GM19193 (cell line): ENCODE data around the gene CBY2.

ENCODE experiments used
- POLR2A ChIP-seq: IDR thresholded peaks from 4 replicates; pipeline ENCODE4 v1.6.1; 2011; ENCODE audit not compliant: insufficient read depth, insufficient read length; ENCODE audit errors: extremely low read depth

CBY2 gene, protein sequence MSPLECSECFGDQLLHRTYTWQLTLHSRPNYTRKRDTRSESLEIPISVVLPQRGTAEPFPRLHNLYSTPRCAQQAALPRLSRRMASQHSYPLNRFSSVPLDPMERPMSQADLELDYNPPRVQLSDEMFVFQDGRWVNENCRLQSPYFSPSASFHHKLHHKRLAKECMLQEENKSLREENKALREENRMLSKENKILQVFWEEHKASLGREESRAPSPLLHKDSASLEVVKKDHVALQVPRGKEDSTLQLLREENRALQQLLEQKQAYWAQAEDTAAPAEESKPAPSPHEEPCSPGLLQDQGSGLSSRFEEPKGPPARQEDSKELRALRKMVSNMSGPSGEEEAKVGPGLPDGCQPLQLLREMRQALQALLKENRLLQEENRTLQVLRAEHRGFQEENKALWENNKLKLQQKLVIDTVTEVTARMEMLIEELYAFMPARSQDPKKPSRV

DNA sequence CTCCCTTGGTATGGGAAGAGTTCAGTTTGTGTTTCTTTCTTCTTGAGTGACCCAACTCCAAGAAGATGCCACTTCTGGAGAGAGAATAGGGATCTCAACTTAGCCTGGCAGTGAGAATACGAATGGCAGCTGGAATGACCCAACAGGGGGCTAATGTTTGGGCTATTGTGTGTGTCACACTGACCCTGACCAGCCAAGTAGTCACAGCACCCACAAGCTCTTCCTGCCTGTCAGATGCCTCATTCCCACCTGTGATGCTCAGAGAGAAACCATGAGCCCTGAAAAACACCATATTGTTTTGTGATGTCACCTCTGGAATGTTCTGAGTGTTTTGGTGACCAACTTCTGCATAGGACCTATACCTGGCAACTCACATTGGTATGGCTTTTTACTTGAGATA lies at the start of gene CBY2:
Gene CBY2 (plus strand): TSS at position 233 of the 400 bp plus-strand sequence. CDS start 71 bp downstream, at position 304.
- peak; percentile 52 for TF ChIP-seq POLR2A

DNA sequence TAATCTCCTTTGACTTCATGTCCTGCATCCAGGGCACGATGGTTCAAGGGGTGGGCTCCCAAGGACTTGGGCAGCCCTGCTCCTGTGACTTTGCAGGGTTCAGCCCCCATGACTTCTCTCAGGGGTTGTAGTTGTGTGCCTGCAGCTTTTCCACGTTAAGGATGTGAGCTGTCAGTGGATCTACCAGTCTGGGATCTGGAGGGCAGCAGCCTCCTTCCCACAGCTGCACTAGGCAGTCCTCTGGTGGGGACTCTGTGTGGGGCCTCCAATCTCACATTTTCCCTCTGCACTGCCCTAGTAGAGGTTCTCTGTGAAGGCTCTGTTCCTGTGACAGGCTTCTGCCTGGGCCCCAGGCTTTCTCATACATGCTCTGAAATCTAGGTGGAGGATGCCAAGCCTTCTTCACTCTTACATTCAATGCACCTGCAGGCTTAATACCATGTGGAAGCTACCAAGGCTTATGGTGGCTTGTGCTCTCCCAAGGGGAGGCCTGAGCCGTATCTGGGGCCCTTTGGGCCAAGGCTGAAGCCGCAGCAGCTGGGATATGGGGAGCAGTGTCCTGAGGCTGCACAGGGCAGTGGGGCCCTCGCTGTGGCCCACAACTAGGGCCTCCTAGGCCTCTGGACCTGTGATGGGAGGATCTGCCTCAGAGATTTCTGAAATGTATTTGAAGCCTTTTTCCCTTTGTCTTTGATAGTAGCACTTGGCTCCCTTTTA lies 47.3 kb upstream of the CBY2 start:
- no peak for TF ChIP-seq POLR2A

DNA sequence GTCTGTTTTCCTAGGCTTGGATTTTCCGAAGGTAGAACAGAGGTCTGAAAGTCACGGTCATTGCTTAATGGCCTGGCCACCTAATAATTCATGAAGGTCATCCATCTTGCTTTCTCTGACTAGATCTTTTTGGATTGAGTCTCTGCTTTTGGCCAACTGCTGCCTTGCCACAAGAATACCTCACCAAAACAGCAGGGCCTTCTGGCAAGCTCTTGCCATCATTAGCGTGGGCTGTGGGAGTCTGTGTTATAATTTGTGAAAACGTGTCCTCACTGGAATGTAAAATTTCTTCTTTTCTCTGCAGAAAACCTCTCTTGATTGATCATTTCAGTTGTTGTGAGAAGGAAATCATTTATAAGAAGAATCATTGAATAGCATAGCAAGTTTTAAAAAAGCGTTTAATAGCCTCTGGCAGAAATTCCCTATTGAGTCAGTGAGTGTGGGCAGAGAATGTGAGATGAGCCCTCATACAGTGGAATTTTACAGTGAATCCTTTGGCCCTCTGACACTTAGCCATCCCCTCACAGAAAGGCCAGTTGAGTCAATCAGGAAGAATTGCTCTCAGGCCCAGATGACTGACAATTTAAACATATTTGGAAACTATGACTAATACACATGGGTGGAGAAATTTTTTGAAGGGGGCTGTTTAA lies 43.4 kb upstream of the CBY2 start:
- no peak for TF ChIP-seq POLR2A

DNA sequence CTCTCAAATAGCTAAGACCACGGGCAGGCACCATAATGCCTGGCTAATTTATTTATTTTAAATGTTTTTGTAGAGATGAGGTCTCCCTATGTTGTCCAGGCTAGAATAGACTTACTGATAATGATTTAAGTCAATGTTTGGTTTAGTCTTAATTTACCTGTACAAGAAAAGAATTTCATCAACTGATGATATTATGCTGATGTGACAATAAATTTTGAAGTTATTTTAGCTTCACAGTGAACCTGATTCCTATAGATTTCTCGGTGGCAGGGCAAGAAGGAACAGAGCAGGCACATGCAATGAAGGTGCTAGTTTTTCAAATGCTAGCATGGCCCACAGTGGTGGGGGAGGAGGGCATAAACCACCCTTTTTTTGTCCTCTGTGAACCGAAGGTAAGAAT lies 42.6 kb upstream of the CBY2 start:
- no peak for TF ChIP-seq POLR2A

DNA sequence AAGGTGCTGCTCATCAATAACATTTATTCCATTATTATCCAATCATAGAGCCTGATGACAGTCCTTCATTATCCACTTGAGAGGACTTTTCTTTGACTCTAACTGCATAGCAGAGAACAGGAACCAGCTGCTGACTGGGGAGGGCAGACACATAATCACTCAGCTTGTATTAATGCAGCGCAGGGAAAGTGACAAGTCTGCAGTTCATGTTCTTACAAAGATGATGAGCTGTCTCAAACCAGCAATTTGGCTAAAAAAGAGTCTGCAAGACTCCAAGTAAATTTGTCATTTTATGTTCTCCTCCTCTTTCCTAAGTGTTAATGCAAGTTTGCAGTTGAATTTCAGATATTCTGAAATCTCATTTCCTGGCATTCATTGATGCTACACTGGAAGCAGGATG lies 40.0 kb upstream of the CBY2 start:
- no peak for TF ChIP-seq POLR2A

DNA sequence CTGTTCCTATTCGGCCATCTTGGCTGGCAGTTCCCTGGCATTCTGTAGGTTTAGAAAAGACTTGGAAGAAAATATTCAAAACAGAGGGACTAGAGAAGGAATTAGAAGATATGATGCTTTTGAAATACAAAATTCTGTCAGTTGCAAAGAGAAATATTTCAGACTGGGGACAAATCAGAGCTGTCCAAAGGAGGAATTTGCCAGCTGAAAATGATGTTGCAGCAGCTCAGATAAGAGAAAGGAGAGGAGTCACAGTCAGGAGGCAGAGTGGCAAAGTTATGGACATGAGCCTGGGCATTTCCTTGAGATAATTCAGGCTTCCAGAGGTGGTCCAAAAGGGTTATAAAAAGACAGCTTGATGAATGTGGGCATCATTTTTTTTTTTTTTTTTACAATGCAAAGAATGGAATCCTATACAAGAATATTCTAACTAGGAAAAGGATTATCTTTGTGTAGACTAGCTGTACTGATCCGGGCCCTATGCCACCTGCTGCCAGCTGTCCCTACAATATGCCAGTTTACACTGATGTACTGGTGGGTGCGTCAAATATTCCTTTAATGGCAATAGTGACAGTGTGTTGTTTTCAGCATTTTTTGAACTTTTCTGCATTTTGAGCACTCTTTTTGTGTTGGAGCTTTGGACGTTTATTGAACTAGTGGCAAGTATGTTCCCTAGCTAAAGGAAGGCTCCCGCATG lies 31.8 kb upstream of the CBY2 start:
- TF ChIP-seq POLR2A: no peak

DNA sequence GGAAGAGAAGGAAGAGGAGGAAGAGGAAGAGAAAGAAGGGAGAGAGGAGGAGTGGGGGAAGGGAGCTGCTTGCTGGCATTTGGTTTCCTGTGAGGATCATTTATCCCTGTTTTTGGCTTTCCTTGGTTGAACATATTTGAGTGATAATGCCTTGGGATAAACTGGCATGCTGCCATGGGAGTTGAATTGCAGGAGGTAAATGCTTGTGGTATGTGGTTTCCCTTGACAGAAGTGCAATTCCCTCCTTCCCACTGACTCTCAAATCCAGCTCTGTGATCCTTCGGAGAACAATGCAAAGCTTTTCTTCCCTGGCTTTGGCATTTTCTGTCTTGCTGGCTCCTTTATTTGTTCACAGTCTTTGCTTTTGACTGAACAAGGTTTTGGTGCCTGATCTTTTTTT lies 27.2 kb upstream of the CBY2 start:
- no peak for TF ChIP-seq POLR2A

DNA sequence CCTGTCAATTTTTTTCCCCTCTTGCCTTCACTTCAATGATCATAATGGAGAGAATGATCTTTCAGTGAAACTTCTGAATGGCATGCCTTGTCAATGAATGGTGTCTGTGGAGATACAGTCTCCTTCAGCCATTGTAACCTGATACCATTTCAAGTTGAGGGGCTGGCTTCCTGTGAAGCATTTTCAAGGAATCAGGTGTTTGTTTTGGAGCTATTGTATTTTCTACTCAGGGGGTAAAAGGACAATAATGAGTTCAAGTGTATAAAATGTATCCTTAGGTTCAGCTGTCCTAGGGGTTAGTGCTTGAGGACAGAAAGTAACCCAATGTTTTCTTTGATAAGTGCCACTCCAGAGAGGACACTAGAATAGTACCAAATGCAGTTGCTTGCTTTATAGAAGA lies 23.8 kb upstream of the CBY2 start:
- no peak for TF ChIP-seq POLR2A

DNA sequence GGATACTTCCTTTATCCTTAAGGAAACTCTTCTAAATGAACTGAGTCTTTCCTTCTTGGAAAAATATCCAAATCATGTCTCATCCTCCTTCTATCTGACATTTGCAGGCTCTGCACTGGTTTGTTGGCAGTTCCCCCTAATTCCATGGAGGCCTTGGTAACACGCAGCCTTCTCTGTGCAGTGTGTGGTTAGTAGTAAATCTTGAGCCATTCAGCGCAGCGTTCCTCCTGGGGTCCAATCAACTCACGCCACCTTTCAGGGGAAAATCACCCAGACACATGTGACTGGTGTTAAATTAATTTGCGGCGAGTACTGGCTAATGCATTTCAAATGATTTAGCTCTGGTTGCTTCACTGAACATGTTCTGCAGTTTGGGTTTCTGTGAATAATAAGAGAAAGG lies 21.0 kb upstream of the CBY2 start:
- no peak for TF ChIP-seq POLR2A

DNA sequence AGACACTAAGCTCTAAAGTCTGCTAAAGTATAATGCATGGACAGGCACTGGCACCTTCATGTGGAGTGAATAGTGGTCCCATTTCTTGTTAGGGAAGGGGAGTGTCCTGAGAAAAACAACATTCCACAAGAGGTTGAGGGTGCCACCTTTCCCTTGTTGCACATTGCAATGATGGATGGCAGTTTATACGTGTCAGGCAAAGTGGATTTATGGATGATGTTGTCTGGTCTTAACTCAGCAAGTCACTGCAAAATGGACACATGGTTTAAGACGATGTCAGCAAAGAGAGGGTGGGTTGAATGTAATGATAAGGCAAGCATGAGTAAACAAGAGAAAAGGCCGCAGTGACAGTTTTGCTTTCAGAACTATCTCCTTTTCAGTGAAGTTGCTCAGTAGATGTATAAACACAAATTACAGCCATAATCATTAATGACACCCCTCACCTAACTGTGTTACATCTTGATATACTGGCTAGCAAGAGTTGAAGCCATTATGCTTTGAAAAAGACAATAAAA lies 19.6 kb upstream of the CBY2 start:
- TF ChIP-seq POLR2A: no peak

DNA sequence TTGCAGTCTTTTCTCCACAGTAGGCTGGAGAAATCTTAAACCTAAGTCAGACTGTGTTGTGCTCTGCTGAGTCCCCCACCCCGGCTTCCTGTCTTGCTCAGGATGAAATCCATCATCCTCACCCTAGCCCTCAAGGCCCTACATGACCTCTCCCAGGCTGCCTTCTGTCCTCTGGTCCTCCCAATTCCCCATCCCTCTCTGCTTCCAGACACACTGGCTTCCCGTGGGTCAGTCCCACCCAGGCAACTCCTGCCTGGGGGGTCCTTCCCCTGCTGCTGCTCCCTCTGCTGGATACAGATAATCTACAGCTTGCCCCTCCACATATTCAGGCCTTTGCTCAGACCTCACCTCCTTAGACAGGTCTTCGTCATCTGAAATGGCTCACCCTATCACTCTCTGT lies 18.4 kb upstream of the CBY2 start:
- no peak for TF ChIP-seq POLR2A

DNA sequence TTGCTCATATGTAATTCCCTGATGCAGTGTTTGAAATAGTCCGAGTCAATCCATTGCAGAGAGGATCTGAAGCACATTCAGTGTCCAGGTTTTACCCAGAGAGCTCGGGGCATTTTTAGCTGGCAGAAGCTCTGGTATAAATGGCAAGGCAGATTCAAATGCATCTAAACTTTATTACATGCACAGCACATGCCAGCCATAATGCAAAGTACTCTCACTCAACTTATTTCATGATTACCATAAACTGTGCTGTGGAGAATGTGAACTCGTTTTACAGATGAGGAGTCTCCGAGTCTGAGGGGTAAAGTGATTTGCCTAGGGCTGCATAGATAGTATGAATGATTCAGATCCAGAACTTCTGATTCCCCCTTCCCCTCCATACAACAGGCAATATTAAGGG lies 13.5 kb upstream of the CBY2 start:
- no peak for TF ChIP-seq POLR2A

DNA sequence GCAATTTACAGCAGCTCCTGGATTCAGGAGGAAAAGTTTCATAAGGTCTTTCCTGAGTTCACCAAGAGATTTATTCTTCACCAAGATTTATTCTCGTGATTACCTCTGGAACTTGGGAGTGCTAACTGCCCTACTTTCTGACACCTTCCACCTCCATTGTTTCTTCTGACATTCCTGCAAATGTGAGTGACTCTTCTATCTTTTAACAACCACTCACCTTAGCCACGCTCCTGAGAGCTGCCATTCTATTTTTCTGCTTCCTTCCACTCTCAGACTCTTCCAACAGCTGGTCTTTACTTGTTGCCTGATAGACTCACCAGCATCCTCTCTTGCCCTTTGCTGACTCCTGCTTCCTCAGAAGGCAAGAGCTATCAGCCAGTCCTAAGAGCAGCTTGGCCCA lies 11.5 kb upstream of the CBY2 start:
- no peak for TF ChIP-seq POLR2A

DNA sequence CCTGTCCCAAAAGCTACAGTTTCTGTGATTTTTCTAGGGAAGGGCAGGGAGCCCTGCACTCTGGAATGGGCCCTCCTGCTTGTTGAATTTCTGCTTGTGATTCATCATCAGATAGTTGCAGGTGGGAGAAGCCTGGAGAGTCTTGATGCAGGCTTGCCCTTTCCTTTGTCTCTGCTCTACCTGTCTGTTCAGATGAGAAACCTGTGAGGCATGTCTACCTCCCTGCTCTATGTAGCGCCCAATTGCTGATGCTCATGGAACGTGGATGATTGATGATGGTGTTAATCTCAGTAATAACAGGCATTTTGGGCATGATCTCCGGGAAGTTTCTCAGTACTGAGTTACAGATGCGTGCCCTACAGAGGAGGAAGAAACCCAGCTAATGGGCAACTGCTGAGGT lies 10.9 kb upstream of the CBY2 start:
- no peak for TF ChIP-seq POLR2A

DNA sequence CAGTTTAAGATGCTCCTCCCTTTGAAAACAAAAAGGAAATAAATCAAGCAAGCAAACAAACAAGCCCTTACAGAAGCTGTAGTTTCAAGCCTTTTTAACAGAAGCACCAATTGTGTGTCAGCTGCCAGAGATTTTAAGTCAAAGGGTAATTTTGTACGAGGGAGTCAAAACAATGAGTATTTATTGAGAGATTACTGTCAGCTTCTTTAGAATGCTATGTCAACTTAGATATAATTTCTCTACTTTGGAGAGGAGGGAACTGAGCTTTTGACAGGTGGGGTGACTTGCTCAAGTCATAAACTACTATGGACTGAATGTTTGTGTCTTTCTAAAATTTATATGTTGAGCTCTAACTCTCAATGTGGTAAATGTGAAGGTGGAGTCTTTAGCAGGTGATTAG lies 10.5 kb upstream of the CBY2 start:
- no peak for TF ChIP-seq POLR2A

DNA sequence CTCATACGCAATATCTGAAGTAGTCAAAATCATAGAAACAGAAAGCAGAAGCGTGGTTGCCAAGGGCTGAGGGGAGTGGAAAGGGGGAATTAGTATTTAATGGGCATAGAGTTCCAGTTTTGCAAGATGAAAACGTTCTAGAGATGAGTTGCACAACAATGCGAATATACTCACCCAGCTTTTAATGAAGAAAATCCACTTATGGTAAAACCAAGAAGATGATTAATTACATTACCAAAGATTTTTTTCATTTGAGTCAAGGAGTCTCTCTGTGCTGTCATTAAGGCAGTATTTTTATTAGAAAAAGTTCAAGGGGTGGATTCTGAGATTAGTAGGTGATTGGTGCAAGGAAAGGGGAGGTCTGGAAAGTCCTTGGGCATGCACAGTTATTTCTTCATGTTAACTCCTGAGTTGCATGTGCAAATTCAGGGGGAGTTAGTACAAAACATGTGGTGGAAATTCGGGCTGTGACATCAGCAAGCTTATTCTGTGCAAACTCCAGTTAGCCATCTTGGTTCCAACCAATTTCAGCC lies 6.9 kb upstream of the CBY2 start:
- no peak for TF ChIP-seq POLR2A
